Mesenchymal stem cell (in vitro differentiated cells and primary cell): ENCODE results near the gene SHQ1.
"Not testable (repeated sequence)": the region's sequence is repeated elsewhere in the genome, so short reads cannot be mapped to it uniquely, and the experiment has no call there.

Experiments used
- DNase-seq: peaks from one replicate; pipeline ENCODE4 v3.0.0-alpha.2; 2013
- H2AFZ ChIP-seq: one replicate; pipeline ENCODE4 v1.6.1; 2013; ENCODE audit warnings: low read depth, mild to moderate bottlenecking, control low read depth, inconsistent platforms, low read length, moderate library complexity
- H2AK5ac ChIP-seq: 2 replicates; pipeline ENCODE4 v1.6.1; 2013; ENCODE audit warnings: low read length, moderate library complexity, mild to moderate bottlenecking, inconsistent platforms; ENCODE audit not compliant: severe bottlenecking
- H2BK120ac ChIP-seq: one replicate; pipeline ENCODE4 v1.6.1; 2013; ENCODE audit warnings: low read depth, mild to moderate bottlenecking, inconsistent platforms, low read length, moderate library complexity
- H2BK12ac ChIP-seq, 2 experiments: one replicate each; pipeline ENCODE4 v1.6.1; 2013; ENCODE audit warnings: inconsistent platforms in 2 of 2, low read length in 2 of 2, mild to moderate bottlenecking in 2 of 2, moderate library complexity in 2 of 2, control low read depth in 1 of 2
- H2BK15ac ChIP-seq: one replicate; pipeline ENCODE4 v1.6.1; 2013; ENCODE audit warnings: mild to moderate bottlenecking, low read depth, inconsistent platforms; ENCODE audit not compliant: poor library complexity, severe bottlenecking
- H2BK5ac ChIP-seq: 2 replicates; pipeline ENCODE4 v1.6.1; 2013; ENCODE audit warnings: low read depth, mild to moderate bottlenecking, low read length, control low read depth, inconsistent platforms; ENCODE audit not compliant: poor library complexity, severe bottlenecking
- H3K14ac ChIP-seq, 2 experiments: one replicate each; pipeline ENCODE4 v1.6.1; 2013; ENCODE audit warnings: inconsistent platforms in 2 of 2, low read length in 2 of 2, control low read depth in 1 of 2, mild to moderate bottlenecking in 1 of 2, moderate library complexity in 1 of 2
- H3K18ac ChIP-seq, 2 experiments: one replicate each; pipeline ENCODE4 v1.6.1; 2013; ENCODE audit warnings: inconsistent platforms in 2 of 2, low read length in 2 of 2, control low read depth in 1 of 2, low read depth in 1 of 2, mild to moderate bottlenecking in 1 of 2
- H3K23ac ChIP-seq, 2 experiments: one replicate each; pipeline ENCODE4 v1.6.1; 2013; ENCODE audit warnings: inconsistent platforms in 2 of 2, low read length in 2 of 2, mild to moderate bottlenecking in 2 of 2, moderate library complexity in 2 of 2, control low read depth in 1 of 2
- H3K27ac ChIP-seq: 2 replicates; pipeline ENCODE4 v1.5.1; 2013; ENCODE audit warnings: mild to moderate bottlenecking, moderate library complexity, low read length, control low read depth, inconsistent platforms; ENCODE audit not compliant: poor library complexity, severe bottlenecking
- H3K27me3 ChIP-seq, 2 experiments: 2 replicates each; pipeline versions ENCODE4 v1.6.1 to v1.7.0; 2013; ENCODE audit warnings: low read length in 2 of 2, mild to moderate bottlenecking in 2 of 2, moderate library complexity in 2 of 2, control low read depth in 1 of 2, inconsistent platforms in 1 of 2; ENCODE audit not compliant: control insufficient read depth in 1 of 2, insufficient read depth in 1 of 2
- H3K36me3 ChIP-seq, 2 experiments: 2 replicates each; pipeline versions ENCODE4 v1.6.1 to v1.7.0; 2013; ENCODE audit warnings: low read length in 2 of 2, control low read depth in 1 of 2, inconsistent platforms in 1 of 2, low read depth in 1 of 2, mild to moderate bottlenecking in 1 of 2; ENCODE audit not compliant: insufficient read depth in 2 of 2, control insufficient read depth in 1 of 2
- H3K4ac ChIP-seq, 2 experiments: one replicate each; pipeline ENCODE4 v1.6.1; 2013; ENCODE audit warnings: inconsistent platforms in 2 of 2, low read length in 2 of 2, mild to moderate bottlenecking in 2 of 2, moderate library complexity in 2 of 2, control low read depth in 1 of 2, low read depth in 1 of 2
- H3K4me1 ChIP-seq: 2 replicates; pipeline ENCODE4 v1.6.1; 2013; ENCODE audit warnings: low read depth, low read length, control low read depth; ENCODE audit not compliant: control insufficient read depth, insufficient read depth
- H3K4me2 ChIP-seq: 2 replicates; pipeline ENCODE4 v1.6.1; 2013; ENCODE audit warnings: low read length, mild to moderate bottlenecking, inconsistent platforms; ENCODE audit not compliant: poor library complexity, severe bottlenecking
- H3K4me3 ChIP-seq, 2 experiments: 2 replicates each; pipeline versions ENCODE4 v1.5.1 to v1.7.0; 2013; ENCODE audit warnings: low read length in 2 of 2, mild to moderate bottlenecking in 2 of 2, control low read depth in 1 of 2, low read depth in 1 of 2; ENCODE audit not compliant: insufficient read depth in 1 of 2
- H3K79me1 ChIP-seq: replicated peaks from 2 replicates; pipeline ENCODE4 v1.6.1; 2013; ENCODE audit warnings: mild to moderate bottlenecking, control low read depth, low read length, inconsistent platforms; ENCODE audit not compliant: poor library complexity, severe bottlenecking
- H3K9ac ChIP-seq: 2 replicates; pipeline ENCODE4 v1.7.0; 2013; ENCODE audit warnings: mild to moderate bottlenecking, low read length, moderate library complexity
- H3K9me3 ChIP-seq: 2 replicates; pipeline ENCODE4 v1.7.0; 2013; ENCODE audit warnings: mild to moderate bottlenecking, low read length; ENCODE audit not compliant: control insufficient read depth
- H4K8ac ChIP-seq: one replicate; pipeline ENCODE4 v1.6.1; 2013; ENCODE audit warnings: inconsistent platforms, mild to moderate bottlenecking, low read length, moderate library complexity
- H4K91ac ChIP-seq: one replicate; pipeline ENCODE4 v1.6.1; 2013; ENCODE audit warnings: mild to moderate bottlenecking, low read length, inconsistent platforms
- WGBS: methylation state at CpG from one replicate; pipeline ENCODE4 v1.1.7; 2013; ENCODE audit warnings: mixed read lengths; 5-methylcytosine and 5-hydroxymethylcytosine counted together

SHQ1 gene

GRCh38 chr3:72794079-72794478 is 54.2 kb downstream of the SHQ1 start:
- 100% methylated on average over 2 of the region's 3 CpGs for WGBS

DNA sequence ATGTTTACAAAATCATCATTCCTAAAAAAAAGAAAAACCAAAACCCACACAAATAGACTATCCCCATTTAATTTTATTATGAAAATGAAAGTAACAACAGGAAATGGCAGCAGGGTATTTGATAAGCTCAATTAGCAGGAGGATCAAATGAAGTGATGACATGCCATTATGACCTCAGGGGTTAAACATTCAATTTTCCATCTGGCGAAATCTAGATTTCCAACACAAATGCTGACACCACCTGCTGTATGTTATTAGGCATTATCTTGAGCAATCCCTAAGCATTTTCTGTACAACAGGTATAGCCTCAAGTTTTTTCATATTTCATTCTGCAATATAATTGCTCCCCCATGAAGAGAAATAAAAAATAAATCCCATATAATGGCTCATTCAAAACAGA is 57.1 kb downstream of the SHQ1 start:
- Histone ChIP-seq H2BK5ac (no peak overlapping the region), H3K36me3 (peaks cover 9% of the 10 kb centered on the region in 2 experiments), H3K23ac (no peak overlapping the region), H2AFZ (no peak overlapping the region), H3K27me3 (no peaks in the 10 kb centered on the region), H2AK5ac (no peak overlapping the region), H3K4me3 (no peak overlapping the region), H3K4me1 (no peaks in the 10 kb centered on the region), H3K18ac (no peak overlapping the region), H3K9ac (no peak overlapping the region), H3K4ac (no peak overlapping the region), H2BK15ac (no peak overlapping the region), H2BK12ac (no peak overlapping the region), H2BK120ac (no peak overlapping the region), H4K8ac (no peak overlapping the region), H3K9me3 (no peaks in the 10 kb centered on the region), H3K79me1 (no peaks in the 10 kb centered on the region), H3K4me2 (no peak overlapping the region), H3K14ac (no peak overlapping the region), H4K91ac (no peak overlapping the region), H3K27ac (no peak overlapping the region)
- DNase-seq = no peak
- WGBS = 100% methylated on average over 1 of the region's 1 CpG

More at GRCh38 chr3:72794079-72794478, 54.2 kb downstream of the SHQ1 start:
- DNase-seq = no peak
- Histone ChIP-seq H3K27me3 (no peaks in the 10 kb centered on the region), H3K36me3 (peaks cover 0 to 9% of the 10 kb centered on the region in 2 experiments), H3K4me1 (no peaks in the 10 kb centered on the region), H3K79me1 (no peaks in the 10 kb centered on the region), H3K4ac (no peak overlapping the region), H3K9ac (no peak overlapping the region), H2BK5ac (no peak overlapping the region), H2BK15ac (no peak overlapping the region), H4K91ac (no peak overlapping the region), H3K18ac (no peak overlapping the region), H3K23ac (no peak overlapping the region), H4K8ac (no peak overlapping the region), H3K9me3 (no peaks in the 10 kb centered on the region), H2BK120ac (no peak overlapping the region), H3K4me2 (no peak overlapping the region), H2AFZ (no peak overlapping the region), H3K14ac (no peak overlapping the region), H2BK12ac (no peak overlapping the region), H3K27ac (no peak overlapping the region), H2AK5ac (no peak overlapping the region), H3K4me3 (no peak overlapping the region)

DNA sequence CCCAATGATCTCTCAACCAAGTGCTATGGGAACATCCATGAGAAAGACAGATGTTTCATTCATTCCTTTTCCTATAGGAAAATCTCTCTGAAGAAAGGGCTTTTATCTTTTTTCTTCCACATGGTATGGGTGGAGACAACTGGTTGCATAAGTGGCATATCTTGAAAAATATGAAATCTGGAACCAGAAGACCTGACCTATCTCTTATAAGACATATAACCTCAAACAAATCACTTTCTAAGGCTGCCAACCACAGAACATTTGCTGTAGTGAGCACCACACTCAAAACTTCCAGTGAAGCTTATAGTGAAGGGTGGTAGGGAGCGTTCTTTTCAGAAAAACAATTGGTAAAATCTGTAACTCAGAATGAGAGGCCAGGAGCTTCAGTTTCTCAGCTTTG is 58.5 kb downstream of the SHQ1 start:
- no peak overlapping the region for H2BK15ac ChIP-seq
- no peak overlapping the region for H2AK5ac ChIP-seq
- no peaks in the 10 kb centered on the region for H3K79me1 ChIP-seq
- H3K4me1 ChIP-seq = no peaks in the 10 kb centered on the region
- no peak overlapping the region for H3K4ac ChIP-seq
- no peak overlapping the region for H4K8ac ChIP-seq
- no peaks in the 10 kb centered on the region for H3K27me3 ChIP-seq
- DNase-seq = no peak
- H2BK120ac ChIP-seq = no peak overlapping the region
- no peak overlapping the region for H3K23ac ChIP-seq
- H3K4me3 ChIP-seq = no peak overlapping the region
- H3K9ac ChIP-seq = no peak overlapping the region
- H3K27ac ChIP-seq = no peak overlapping the region
- no CpG with 5 or more reads among the region's 1 CpG for WGBS
- no peak overlapping the region for H2AFZ ChIP-seq
- H3K36me3 ChIP-seq = peaks cover 9 to 16% of the 10 kb centered on the region in 2 experiments
- H3K14ac ChIP-seq = no peak overlapping the region
- H3K18ac ChIP-seq = no peak overlapping the region
- H2BK12ac ChIP-seq = no peak overlapping the region
- no peak overlapping the region for H2BK5ac ChIP-seq
- no peak overlapping the region for H3K4me2 ChIP-seq
- H4K91ac ChIP-seq = no peak overlapping the region
- H3K9me3 ChIP-seq = no peaks in the 10 kb centered on the region

DNA sequence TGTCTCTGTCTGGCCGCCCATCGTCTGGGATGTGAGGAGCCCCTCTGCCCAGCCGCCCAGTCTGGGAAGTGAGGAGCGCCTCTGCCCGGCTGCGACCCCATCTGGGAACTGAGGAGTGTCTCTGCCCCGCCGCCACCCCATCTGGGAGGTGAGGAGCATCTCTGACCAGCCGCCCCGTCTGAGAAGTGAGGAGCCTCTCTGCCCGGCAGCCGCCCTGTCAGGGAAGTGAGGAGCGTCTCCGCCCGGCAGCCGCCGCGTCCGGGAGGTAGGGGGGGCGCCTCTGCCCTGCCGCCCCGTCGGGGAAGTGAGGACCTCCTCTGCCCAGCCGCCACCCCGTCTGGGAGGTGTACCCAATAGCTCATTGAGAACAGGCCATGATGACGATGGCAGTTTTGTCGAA is 60.0 kb downstream of the SHQ1 start:
- H2AK5ac ChIP-seq, H3K79me1 ChIP-seq, DNase-seq, H2BK12ac ChIP-seq, H3K27me3 ChIP-seq, H3K4ac ChIP-seq, H2BK120ac ChIP-seq, H2BK15ac ChIP-seq, H3K9me3 ChIP-seq, H3K14ac ChIP-seq, H3K4me1 ChIP-seq, H2BK5ac ChIP-seq, H3K27ac ChIP-seq, H3K18ac ChIP-seq, H2AFZ ChIP-seq, H3K4me3 ChIP-seq, H4K91ac ChIP-seq, H3K9ac ChIP-seq, H4K8ac ChIP-seq, H3K23ac ChIP-seq, H3K4me2 ChIP-seq: not testable (repeated sequence)
- H3K36me3 ChIP-seq = peaks cover 9 to 19% of the 10 kb centered on the region in 2 experiments
- 95% methylated on average over 23 of the region's 27 CpGs for WGBS
